Activated effector memory CD4-positive, alpha-beta T cell treated with Interleukin-2 at 50 U/mL for 16 hours (primary cell): ENCODE results near the gene PGA4.
"Not testable (repeated sequence)": the region's sequence is repeated elsewhere in the genome, so short reads cannot be mapped to it uniquely, and the experiment has no call there.

Source experiments
- DNase-seq: peaks from one replicate; pipeline ENCODE4 v3.0.0-alpha.2; 2020

The PGA4 gene

DNA sequence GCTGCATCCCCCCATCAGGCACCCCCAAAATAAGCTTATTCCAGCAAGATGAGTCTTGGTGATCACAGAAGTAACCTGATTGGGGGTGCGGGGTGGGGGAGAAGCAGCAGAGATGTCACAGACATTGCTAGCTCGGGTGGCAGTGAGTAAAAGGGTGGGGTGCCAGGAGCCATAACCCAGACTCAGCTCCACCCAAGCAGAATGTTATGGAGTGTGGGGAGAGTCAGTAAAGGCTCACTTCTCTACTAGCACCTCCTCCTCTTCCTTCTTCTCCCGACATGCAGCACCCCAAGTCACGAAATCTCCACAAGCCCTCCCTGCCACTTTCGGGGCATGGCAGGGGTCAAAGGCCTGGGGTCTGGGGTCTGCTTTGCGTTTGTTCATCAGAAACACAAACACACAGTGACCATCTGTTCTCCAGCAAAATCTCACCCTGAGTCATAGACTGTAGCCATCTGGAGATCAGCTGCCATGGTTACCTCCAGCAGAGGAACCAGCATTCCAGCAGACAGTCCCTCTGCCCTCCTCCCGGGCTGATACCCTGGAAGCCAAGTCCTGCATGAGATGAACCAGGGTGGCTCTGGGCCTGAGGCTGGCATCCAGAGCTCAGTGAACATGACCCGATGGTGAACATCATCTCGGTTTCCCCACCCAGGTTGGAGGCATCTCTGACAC is 14.4 kb upstream of the PGA4 start:
- not testable (repeated sequence) for DNase-seq

DNA sequence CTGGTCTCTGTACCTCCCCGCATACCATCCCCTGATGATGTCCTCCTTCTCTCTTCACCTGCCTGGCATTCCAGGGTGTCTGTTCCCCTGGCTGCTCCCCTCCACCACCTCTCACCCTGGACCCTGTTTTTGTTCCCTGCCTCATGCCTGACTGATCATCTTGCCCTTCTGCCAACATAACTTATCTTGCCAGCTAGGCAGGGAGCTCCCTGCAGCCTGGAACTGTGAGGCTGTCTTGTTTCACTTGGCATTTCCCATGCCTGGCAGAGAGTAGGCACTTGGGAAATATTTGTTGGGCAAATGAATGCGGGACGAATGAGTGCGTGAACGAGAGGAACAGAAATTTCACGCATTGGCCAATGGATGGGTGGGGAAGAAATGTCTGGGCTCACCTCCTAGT is 11.5 kb upstream of the PGA4 start:
- not testable (repeated sequence) for DNase-seq

DNA sequence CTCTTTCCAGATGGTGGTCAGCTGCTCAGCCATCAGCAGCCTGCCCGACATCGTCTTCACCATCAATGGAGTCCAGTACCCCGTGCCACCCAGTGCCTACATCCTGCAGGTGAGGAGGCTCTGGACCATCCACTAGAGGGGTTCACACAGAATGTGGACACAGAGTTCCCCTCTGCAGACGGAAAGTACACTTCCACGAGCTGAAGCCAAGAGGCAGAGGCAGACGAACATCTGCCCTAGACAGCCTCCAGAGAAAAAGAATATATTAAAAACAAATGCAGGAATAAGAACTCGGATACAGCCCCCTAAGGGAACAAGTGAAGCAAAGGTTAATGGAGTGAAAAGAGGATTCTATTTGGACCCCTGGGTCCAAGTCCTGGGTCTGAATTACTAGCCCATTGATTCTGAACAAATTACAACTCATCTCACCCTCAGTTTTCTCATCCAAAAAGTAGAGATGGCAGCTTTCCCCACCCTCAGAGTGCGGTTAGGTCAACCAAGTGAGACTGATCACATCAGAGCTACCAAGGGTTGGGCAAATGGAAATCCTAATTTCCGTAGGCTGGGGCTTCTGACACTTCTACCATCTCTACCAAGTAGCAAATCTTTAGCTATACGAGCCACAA is 10.7 kb upstream of the PGA4 start:
- DNase-seq: not testable (repeated sequence)

DNA sequence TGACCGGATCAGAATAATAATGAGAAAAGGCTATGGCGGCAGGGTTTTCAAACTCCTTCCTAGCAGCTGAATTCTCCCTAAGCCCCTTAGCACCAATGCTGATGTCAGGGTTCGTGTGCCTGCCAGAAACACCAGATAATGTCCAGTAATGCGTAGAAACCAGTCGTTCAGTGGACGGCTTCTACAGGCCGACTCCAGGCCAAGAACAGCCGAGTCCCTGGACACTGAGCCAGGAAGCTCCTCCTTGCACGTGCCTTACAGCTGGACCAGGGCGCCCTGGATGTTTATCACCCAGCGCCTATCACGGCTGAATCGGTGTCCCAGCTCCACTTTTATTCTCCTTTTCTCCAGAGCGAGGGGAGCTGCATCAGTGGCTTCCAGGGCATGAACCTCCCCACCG is 9.9 kb upstream of the PGA4 start:
- DNase-seq: not testable (repeated sequence)

DNA sequence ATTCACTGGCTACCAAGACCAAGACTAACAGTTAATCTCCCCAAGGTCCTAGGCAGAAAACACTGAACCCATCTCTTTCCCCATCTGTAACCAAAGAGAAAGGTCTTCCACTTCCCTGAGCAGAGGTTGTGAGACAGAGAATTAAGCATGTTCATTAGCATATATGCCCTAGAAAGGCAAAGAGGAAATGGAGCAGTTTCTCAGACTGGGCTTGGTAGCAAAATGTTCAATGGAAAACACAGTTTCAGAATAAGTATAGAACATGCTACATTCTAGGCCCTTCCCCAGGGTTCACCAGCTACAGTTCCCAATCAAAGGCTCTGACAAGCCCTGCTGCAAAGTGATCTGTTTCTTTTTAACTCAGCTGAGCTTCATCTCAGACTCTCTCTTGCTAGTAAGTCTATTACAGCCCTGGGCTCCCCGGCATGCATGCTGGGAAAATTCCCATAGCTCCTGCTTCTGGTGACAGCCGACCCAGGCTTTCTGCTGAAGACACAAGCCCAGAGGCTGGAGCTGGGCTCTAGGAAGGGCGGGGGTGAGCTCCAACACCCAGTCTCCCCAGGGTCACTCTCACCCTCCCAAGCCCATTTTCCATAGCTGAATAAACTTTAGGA is 8.3 kb upstream of the PGA4 start:
- DNase-seq: not testable (repeated sequence)

DNA sequence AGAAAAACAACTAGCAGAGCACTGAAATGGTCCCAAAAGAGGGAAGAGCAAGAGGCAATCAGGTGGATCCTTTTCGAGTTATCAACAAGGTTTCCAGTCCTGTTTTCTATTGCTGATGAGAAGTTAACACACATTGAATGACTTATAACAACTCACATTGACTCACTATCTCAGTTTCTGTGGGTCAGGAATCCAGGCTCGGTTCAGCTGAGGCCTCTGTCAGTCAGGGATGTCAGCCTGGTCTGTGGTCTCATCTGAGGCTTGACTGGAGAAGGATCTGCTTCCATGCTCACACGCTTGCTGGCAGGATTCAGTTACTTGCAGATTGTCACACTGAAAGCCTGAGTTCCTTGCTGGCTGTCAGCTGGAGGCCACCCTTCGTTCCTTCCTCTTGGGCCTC is 3.8 kb upstream of the PGA4 start:
- not testable (repeated sequence) for DNase-seq

DNA sequence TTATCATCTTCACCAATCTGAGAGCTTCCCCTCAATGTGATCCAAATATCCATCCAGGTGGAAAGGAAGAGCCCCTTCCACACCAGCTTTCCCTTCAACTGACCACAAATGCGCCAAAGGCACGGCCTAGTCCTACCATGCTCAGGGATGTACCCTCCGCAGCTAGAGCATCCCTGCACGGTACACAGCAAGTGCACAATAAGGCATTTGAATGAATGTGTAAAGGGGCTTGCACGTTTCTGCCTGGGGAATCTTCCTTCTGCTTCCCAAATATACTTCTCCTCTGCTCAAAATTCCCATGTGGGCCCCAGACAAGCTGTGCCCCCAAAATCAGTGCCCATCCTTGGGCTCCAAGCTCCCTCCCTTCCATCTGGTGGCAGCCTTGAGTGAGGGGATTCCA is 3.1 kb upstream of the PGA4 start:
- DNase-seq: not testable (repeated sequence)

DNA sequence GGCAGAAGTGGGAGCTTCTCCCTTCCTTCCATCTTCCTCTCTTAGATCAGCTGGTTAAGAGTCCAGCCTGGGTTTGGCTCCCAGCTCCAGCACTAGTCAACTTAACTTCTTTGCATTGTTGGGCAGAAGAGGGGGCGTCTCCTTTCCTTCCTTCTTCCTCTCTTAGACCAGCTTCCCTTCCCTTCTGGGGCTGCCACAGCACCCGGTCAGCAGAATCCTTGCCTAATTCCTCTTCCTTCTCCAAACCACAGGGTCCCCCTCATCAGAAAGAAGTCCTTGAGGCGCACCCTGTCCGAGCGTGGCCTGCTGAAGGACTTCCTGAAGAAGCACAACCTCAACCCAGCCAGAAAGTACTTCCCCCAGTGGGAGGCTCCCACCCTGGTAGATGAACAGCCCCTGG is 545 bp downstream of the PGA4 start:
- DNase-seq: not testable (repeated sequence)

DNA sequence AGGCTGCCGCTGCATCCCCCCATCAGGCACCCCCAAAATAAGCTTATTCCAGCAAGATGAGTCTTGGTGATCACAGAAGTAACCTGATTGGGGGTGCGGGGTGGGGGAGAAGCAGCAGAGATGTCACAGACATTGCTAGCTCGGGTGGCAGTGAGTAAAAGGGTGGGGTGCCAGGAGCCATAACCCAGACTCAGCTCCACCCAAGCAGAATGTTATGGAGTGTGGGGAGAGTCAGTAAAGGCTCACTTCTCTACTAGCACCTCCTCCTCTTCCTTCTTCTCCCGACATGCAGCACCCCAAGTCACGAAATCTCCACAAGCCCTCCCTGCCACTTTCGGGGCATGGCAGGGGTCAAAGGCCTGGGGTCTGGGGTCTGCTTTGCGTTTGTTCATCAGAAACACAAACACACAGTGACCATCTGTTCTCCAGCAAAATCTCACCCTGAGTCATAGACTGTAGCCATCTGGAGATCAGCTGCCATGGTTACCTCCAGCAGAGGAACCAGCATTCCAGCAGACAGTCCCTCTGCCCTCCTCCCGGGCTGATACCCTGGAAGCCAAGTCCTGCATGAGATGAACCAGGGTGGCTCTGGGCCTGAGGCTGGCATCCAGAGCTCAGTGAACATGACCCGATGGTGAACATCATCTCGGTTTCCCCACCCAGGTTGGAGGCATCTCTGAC is 4.5 kb downstream of the PGA4 start:
- DNase-seq: not testable (repeated sequence)

DNA sequence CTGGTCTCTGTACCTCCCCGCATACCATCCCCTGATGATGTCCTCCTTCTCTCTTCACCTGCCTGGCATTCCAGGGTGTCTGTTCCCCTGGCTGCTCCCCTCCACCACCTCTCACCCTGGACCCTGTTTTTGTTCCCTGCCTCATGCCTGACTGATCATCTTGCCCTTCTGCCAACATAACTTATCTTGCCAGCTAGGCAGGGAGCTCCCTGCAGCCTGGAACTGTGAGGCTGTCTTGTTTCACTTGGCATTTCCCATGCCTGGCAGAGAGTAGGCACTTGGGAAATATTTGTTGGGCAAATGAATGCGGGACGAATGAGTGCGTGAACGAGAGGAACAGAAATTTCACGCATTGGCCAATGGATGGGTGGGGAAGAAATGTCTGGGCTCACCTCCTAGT is 7.3 kb downstream of the PGA4 start:
- not testable (repeated sequence) for DNase-seq

DNA sequence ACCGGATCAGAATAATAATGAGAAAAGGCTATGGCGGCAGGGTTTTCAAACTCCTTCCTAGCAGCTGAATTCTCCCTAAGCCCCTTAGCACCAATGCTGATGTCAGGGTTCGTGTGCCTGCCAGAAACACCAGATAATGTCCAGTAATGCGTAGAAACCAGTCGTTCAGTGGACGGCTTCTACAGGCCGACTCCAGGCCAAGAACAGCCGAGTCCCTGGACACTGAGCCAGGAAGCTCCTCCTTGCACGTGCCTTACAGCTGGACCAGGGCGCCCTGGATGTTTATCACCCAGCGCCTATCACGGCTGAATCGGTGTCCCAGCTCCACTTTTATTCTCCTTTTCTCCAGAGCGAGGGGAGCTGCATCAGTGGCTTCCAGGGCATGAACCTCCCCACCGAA is 8.9 kb downstream of the PGA4 start:
- DNase-seq: not testable (repeated sequence)

DNA sequence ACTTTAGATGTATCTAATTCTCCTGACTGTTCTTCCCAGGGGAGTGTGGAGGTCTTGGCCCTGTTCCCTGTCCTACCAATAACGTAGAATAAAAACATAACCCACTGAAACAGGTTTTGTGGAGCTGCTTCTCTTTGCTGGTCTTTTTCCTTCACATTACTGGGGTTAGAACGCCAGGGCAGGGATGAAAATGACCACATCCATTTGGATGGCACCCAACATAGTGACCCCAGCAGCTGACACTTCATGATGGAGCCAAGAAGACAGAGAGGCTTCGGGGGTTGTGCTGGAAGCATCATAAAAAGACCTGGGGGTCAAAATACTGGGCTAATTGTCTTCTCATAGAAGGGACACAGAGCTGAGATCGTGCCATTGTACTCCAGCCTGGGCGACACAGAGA is 9.4 kb downstream of the PGA4 start:
- DNase-seq: not testable (repeated sequence)

DNA sequence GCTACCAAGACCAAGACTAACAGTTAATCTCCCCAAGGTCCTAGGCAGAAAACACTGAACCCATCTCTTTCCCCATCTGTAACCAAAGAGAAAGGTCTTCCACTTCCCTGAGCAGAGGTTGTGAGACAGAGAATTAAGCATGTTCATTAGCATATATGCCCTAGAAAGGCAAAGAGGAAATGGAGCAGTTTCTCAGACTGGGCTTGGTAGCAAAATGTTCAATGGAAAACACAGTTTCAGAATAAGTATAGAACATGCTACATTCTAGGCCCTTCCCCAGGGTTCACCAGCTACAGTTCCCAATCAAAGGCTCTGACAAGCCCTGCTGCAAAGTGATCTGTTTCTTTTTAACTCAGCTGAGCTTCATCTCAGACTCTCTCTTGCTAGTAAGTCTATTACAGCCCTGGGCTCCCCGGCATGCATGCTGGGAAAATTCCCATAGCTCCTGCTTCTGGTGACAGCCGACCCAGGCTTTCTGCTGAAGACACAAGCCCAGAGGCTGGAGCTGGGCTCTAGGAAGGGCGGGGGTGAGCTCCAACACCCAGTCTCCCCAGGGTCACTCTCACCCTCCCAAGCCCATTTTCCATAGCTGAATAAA is 10.5 kb downstream of the PGA4 start:
- DNase-seq: not testable (repeated sequence)

DNA sequence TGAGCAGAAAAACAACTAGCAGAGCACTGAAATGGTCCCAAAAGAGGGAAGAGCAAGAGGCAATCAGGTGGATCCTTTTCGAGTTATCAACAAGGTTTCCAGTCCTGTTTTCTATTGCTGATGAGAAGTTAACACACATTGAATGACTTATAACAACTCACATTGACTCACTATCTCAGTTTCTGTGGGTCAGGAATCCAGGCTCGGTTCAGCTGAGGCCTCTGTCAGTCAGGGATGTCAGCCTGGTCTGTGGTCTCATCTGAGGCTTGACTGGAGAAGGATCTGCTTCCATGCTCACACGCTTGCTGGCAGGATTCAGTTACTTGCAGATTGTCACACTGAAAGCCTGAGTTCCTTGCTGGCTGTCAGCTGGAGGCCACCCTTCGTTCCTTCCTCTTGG is 15.0 kb downstream of the PGA4 start:
- DNase-seq: not testable (repeated sequence)

DNA sequence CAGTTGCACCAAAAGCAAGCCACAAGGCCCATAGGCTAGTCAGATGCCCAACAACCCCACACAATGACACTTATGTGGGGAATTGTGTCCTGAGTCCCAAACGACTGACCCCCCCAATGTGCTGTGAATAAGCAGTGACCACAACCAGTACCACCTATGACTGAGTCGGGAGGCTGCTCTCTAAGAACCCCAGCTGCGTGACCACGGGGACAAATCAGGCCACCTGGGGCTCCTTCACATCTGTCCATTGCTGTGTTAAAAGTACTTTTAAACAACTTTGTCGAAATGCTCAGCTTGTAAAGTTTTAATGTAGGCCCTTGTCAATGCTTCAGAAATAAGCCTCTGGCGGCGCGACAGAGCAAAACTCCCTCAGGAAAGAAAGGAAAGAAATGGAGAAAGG is 18.1 kb downstream of the PGA4 start:
- not testable (repeated sequence) for DNase-seq

DNA sequence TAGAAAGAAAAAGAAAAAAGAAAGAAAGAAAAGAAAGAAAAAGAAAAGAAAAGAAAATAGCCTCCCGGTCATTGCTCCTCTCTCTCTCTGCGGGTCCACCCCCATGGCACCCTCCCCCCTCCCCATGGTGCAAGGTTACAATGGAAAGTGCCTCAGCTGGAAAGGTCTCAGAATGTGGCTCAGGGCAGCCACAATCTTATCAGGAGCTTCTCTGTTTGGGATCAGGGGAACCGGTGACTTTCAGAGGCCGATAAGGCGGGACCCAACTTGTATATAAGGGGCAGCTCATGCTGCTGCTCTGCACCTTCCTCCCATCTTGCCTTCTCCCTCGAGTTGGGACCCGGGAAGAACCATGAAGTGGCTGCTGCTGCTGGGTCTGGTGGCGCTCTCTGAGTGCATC is 18.7 kb downstream of the PGA4 start, which contains the start of gene PGA5:
TSS of gene PGA5 (plus strand) at position 301 of the 400 bp plus-strand sequence. CDS start at position 353, 52 bp downstream.
- DNase-seq: not testable (repeated sequence)

DNA sequence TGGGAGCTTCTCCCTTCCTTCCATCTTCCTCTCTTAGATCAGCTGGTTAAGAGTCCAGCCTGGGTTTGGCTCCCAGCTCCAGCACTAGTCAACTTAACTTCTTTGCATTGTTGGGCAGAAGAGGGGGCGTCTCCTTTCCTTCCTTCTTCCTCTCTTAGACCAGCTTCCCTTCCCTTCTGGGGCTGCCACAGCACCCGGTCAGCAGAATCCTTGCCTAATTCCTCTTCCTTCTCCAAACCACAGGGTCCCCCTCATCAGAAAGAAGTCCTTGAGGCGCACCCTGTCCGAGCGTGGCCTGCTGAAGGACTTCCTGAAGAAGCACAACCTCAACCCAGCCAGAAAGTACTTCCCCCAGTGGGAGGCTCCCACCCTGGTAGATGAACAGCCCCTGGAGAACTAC is 19.4 kb downstream of the PGA4 start:
- DNase-seq: not testable (repeated sequence)

DNA sequence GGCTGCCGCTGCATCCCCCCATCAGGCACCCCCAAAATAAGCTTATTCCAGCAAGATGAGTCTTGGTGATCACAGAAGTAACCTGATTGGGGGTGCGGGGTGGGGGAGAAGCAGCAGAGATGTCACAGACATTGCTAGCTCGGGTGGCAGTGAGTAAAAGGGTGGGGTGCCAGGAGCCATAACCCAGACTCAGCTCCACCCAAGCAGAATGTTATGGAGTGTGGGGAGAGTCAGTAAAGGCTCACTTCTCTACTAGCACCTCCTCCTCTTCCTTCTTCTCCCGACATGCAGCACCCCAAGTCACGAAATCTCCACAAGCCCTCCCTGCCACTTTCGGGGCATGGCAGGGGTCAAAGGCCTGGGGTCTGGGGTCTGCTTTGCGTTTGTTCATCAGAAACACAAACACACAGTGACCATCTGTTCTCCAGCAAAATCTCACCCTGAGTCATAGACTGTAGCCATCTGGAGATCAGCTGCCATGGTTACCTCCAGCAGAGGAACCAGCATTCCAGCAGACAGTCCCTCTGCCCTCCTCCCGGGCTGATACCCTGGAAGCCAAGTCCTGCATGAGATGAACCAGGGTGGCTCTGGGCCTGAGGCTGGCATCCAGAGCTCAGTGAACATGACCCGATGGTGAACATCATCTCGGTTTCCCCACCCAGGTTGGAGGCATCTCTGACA is 23.3 kb downstream of the PGA4 start:
- DNase-seq: not testable (repeated sequence)

DNA sequence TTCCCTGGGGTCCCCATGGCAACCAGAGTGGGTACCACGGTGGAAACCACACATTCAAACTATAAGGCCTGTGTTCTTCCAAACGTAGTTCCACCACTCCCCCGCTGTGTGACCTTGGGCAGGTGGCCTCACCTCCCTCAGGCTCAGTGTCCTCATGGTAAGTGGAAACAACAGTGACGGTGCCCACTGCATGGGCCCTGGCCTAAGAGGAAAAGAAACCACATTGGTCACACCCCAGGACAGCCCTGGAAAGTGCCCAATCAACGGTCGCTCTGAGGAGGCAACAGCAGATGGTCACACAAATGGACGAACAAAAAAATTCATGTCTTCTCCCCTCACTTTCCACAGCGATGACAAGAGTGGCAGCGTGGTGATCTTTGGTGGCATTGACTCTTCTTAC is 25.9 kb downstream of the PGA4 start:
- not testable (repeated sequence) for DNase-seq

DNA sequence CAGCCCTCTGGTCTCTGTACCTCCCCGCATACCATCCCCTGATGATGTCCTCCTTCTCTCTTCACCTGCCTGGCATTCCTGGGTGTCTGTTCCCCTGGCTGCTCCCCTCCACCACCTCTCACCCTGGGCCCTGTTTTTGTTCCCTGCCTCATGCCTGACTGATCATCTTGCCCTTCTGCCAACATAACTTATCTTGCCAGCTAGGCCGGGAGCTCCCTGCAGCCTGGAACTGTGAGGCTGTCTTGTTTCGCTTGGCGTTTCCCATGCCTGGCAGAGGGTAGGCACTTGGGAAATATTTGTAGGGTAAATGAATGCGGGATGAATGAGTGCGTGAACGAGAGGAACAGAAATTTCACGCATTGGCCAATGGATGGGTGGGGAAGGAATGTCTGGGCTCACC is 27.1 kb downstream of the PGA4 start:
- not testable (repeated sequence) for DNase-seq

DNA sequence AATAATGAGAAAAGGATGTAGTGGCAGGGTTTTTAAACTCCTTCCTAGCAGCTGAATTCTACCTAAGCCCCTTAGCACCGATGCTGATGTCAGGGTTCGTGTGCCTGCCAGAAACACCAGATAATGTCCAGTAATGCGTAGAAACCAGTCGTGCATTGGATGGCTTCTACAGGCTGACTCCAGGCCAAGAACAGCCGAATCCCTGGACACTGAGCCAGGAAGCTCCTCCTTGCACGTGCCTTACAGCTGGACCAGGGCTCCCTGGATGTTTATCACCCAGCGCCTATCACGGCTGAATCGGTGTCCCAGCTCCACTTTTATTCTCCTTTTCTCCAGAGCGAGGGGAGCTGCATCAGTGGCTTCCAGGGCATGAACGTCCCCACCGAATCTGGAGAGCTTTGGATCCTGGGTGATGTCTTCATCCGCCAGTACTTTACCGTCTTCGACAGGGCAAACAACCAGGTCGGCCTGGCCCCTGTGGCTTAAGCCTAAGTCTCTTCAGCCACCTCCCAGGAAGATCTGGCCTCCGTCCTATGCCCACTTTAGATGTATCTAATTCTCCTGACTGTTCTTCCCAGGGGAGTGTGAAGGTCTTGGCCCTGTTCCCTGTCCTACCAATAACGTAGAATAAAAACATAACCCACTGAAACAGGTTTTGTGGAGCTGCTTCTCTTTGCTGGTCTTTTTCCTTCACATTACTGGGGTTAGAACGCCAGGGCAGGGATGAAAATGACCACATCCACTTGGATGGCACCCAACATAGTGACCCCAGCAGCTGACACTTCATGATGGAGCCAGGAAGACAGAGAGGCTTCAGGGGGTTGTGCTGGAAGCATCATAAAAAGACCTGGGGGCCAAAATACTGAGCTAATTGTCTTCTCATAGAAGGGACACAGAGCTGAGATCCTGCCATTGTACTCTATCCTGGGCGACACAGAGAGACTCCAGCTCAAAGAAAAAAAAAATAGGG is 28.9 kb downstream of the PGA4 start:
- DNase-seq: not testable (repeated sequence)
